Mucosa of descending colon (tissue), 3 donors: ENCODE measurements around the gene GLRX3. TPM values are rescaled to one million over a fixed set of nuclear protein-coding genes. Genes with fewer than 3 reads are reported as not detected.

Experiments
- ATAC-seq: fragments of 200-7000 bp; cut with Tn5 transposase; one replicate; pipeline ENCODE4 v1.9.1; 2020; ENCODE audit warnings: mild to moderate bottlenecking, moderate library complexity
- DNase-seq, 3 donors: peaks; one replicate each; pipeline ENCODE4 v3.0.0-alpha.2; 2020
- H3K36me3 ChIP-seq: fragments of 200-600 bp; one replicate; pipeline ENCODE4 v1.8.0; 2021; ENCODE audit warnings: low read depth, mild to moderate bottlenecking
- H3K4me1 ChIP-seq: fragments of 200-600 bp; one replicate; pipeline ENCODE4 v1.8.0; 2021; ENCODE audit warnings: low read depth, mild to moderate bottlenecking
- H3K4me3 ChIP-seq: fragments of 200-600 bp; one replicate; pipeline ENCODE4 v1.8.0; 2021; ENCODE audit warnings: mild to moderate bottlenecking
- H3K9me3 ChIP-seq: fragments of 200-600 bp; one replicate; pipeline ENCODE4 v1.8.0; 2021; ENCODE audit warnings: mild to moderate bottlenecking
- intact Hi-C, 2 donors: fragments of 100-400 bp; cut with DNase I in 1 of 2; cut with micrococcal nuclease in 1 of 2; formaldehyde crosslinking; loops; one replicate each; pipeline versions ENCODE4 v1.11.0 to v1.11.1; 2022; cut with DNase I, micrococcal nuclease
- total RNA-seq, 3 donors: library from RNA; stranded (reverse); fragmentation: NEBNext Ultra II Directional in 2 of 3; extraction: Animal tissue kit (Norgen Biotek cat#: 25700) in 2 of 3; gene quantifications; one replicate each; pipeline versions ENCODE4 v1.2.1 to v1.2.4, GENCODE V29; 2021 to 2023
- TF ChIP-seq, protein P1 (sequence below): fragments of 200-600 bp; IDR thresholded peaks from one replicate; pipeline ENCODE4 v1.8.0; 2022; ENCODE audit warnings: antibody characterized with exemption, mild to moderate bottlenecking
- donor health status: DM: no; HTN: no; CAD: no; lungs with moderate emphysema.
- donor health status: DM: no; HTN: no; CAD: no.
- donor health status: DM: no; HTN: yes; CAD: no.

The GLRX3 gene
- total RNA-seq, 3 donors from 2014 or later = 44.3 to 58.2 (median 57.2) TPM

DNA sequence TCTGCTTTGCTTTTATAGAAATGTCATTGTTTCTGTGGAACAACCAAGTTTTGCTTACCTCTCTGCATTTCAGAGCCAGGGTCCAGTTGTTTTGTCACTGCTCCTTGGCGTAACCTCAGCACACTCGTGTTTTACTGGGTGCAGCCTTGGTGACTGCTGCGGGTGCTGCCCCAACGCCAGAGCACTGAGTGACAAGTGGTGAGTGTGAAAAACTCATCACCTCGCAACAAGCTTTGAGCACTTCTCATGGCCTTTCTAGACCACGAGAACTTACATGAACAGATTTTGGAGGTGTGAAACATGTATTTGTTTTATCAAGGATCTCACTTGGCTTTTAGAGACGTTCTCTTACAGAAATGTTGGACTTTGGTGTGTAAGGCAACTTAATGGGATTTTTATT lies 31.0 kb downstream of the GLRX3 start:
- TF ChIP-seq, protein P1, sequence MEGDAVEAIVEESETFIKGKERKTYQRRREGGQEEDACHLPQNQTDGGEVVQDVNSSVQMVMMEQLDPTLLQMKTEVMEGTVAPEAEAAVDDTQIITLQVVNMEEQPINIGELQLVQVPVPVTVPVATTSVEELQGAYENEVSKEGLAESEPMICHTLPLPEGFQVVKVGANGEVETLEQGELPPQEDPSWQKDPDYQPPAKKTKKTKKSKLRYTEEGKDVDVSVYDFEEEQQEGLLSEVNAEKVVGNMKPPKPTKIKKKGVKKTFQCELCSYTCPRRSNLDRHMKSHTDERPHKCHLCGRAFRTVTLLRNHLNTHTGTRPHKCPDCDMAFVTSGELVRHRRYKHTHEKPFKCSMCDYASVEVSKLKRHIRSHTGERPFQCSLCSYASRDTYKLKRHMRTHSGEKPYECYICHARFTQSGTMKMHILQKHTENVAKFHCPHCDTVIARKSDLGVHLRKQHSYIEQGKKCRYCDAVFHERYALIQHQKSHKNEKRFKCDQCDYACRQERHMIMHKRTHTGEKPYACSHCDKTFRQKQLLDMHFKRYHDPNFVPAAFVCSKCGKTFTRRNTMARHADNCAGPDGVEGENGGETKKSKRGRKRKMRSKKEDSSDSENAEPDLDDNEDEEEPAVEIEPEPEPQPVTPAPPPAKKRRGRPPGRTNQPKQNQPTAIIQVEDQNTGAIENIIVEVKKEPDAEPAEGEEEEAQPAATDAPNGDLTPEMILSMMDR = no peak
- no peak for ATAC-seq
- H3K4me1 ChIP-seq = no peaks in the 10 kb centered on the region
- no peak for DNase-seq
- H3K36me3 ChIP-seq = no peaks in the 10 kb centered on the region
- no peak overlapping the region for H3K4me3 ChIP-seq
- intact Hi-C loops = no loop called here
- H3K9me3 ChIP-seq = no peaks in the 10 kb centered on the region

DNA sequence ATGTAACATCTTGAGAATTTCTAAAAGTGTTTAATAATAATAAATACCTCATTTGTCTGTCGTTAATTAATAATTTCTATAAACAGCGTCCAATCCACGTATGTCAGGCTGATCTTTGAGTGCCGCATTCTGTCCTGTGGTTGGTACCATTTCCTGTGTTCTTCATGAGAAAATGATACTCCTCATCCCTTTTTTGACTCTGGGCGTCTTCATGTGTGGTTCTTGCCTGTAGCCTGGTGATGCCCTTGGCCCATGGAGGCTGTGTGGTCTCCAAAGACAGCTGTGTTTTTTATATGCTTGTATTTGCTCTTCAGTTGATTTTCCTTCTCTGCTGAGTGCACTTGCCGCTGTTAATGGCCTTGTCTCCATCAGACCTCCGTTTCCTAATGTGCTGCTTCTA lies 31.5 kb downstream of the GLRX3 start:
- intact Hi-C loops = no loop called here
- H3K36me3 ChIP-seq = no peaks in the 10 kb centered on the region
- no peaks in the 10 kb centered on the region for H3K4me1 ChIP-seq
- no peaks in the 10 kb centered on the region for H3K9me3 ChIP-seq
- TF ChIP-seq, protein P1 = no peak
- no peak for DNase-seq
- H3K4me3 ChIP-seq = no peak overlapping the region
- ATAC-seq = no peak

DNA sequence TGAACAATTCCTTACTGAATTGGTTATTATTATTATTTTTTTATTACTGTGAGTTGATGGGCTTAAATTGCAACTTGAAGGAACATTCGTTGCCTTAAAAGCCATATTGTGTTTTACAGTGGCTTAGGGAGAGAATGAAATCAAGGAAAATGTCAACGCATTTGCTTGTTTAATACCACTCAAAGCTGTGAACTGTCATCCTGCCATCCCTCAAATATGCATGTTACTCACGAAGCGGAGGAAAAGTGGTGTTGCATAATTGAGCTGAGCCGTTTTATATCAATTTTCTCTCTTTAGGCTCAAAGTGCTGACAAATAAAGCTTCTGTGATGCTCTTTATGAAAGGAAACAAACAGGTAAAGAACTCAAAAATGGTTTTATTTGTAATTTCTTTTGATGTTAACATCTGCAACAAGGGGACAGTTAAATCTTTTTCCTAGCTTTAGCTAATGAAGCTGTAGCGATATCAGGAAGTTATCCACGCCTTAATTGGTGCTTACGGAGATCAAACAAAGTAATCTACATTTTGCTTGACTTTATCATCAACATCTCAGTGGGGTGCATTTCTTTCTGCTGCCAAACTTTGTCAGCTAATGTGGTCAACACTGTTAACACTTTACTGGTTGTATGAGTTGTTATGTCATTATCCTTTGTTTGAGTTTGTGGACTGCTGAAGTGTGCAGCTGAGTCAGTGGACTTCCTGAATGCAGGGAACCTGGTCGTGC lies 33.1 kb downstream of the GLRX3 start:
- Histone ChIP-seq H3K4me1 (no peaks in the 10 kb centered on the region), H3K36me3 (no peaks in the 10 kb centered on the region), H3K9me3 (no peaks in the 10 kb centered on the region), H3K4me3 (no peak overlapping the region)
- ATAC-seq (no peak), DNase-seq (no peak)
- TF ChIP-seq, protein P1 = no peak
- intact Hi-C loops = no loop called here

DNA sequence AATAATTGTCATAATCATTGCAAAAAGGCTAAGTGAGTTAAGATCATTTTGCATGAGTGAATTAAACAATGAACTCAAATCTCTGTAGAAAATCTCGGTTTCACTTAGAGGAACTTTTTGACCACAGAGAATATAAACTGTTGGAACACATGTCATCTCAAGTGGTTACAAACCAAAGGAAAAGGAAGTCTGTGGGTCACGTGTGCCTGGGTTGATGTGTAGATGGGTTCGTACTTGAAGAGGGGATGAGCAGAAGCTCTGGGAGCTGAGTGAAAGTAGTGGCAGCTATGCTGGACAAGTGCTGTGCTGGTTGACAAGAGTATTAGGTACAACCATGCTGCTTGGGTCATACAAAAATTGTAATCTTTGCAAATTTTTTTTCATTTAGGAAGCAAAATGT lies 35.0 kb downstream of the GLRX3 start:
- ATAC-seq = peak; percentile 21
- H3K9me3 ChIP-seq = no peaks in the 10 kb centered on the region
- no peak overlapping the region for H3K4me3 ChIP-seq
- intact Hi-C loops = no loop called here
- no peaks in the 10 kb centered on the region for H3K36me3 ChIP-seq
- TF ChIP-seq, protein P1 = no peak
- H3K4me1 ChIP-seq = no peaks in the 10 kb centered on the region
- DNase-seq = peak in 1 of 3 donors; percentile 28

DNA sequence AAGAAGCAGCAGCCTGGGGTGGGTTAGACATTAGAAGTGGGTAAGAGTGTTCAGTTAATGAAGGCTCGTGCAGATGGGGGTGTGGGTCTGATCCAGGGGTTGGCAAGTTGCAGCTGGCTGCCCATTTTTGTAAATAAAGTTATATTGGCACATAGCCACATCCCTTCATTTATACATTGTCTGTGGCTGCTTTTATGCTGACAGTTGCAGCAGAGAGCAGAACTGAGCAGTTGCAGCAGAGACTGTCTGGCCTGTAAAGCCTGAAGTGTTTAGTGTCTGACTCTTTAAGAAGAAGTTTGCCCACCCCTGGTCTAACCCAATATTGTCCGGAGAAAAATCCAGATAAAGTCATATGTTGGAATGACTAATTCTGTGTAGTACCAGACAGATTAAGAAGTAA lies 38.1 kb downstream of the GLRX3 start:
- TF ChIP-seq, protein P1 = no peak
- no peak for ATAC-seq
- Histone ChIP-seq H3K9me3 (no peaks in the 10 kb centered on the region), H3K4me1 (no peaks in the 10 kb centered on the region), H3K4me3 (no peak overlapping the region), H3K36me3 (no peaks in the 10 kb centered on the region)
- no peak for DNase-seq
- intact Hi-C loops = no loop called here
